Thyroid gland (tissue), 4 donors: Measurements from ENCODE around the gene TLE4. TPM values are rescaled to one million over a fixed set of nuclear protein-coding genes. Genes with fewer than 3 reads are reported as not detected.

ENCODE experiments used
- DNase-seq, 2 donors: peaks; one replicate each; pipeline ENCODE4 v3.0.0-alpha.2; 2019
- H3K27ac ChIP-seq, 3 donors: fragments of 200-600 bp; sonication (generic); 1 replicate in 2 of 3; 2 replicates in 1 of 3; pipeline ENCODE4 v1.5.1; 2016 to 2019; ENCODE audit warnings: mild to moderate bottlenecking in 1 of 3, moderate library complexity in 1 of 3
- H3K27me3 ChIP-seq: fragments of 200-600 bp; sonication (generic); one replicate; pipeline ENCODE4 v1.5.1; 2019
- H3K36me3 ChIP-seq, 2 donors: fragments of 200-600 bp; sonication (generic); one replicate each; pipeline ENCODE4 v1.5.1; 2016 to 2019
- H3K4me1 ChIP-seq, 2 donors: fragments of 200-600 bp; sonication (generic); one replicate each; pipeline ENCODE4 v1.5.1; 2017 to 2019
- H3K4me3 ChIP-seq, 3 donors: fragments of 200-600 bp; sonication (generic); replicated peaks in 1 of 3; 1 replicate in 2 of 3; 2 replicates in 1 of 3; pipeline ENCODE4 v1.5.1; 2016; ENCODE audit warnings: mild to moderate bottlenecking in 1 of 3
- H3K9me3 ChIP-seq: fragments of 200-600 bp; sonication (generic); one replicate; pipeline ENCODE4 v1.5.1; 2017
- CTCF ChIP-seq, 6 experiments: fragments of 200-600 bp in 3 of 6; fragments of 450-650 bp in 3 of 6; sonication (generic) in 3 of 6; IDR thresholded peaks; one replicate each; pipeline ENCODE4 v1.5.1; 2016 to 2019; ENCODE audit warnings: antibody characterized with exemption in 6 of 6, mild to moderate bottlenecking in 2 of 6, inconsistent platforms in 1 of 6, moderate library complexity in 1 of 6
- POLR2A ChIP-seq, 2 donors: fragments of 450-650 bp; IDR thresholded peaks; one replicate each; pipeline ENCODE4 v1.6.1; 2017; ENCODE audit warnings: antibody characterized with exemption in 2 of 2, mild to moderate bottlenecking in 2 of 2, moderate library complexity in 1 of 2
- WGBS, 2 donors: methylation state at CpG; one replicate each; pipeline ENCODE4 v1.1.5; 2017; 5-methylcytosine and 5-hydroxymethylcytosine counted together
- intact Hi-C: fragments of 100-400 bp; cut with DNase I; formaldehyde crosslinking; loops from one replicate; pipeline ENCODE4 v1.15.1; 2023
- total RNA-seq, 4 donors: library from RNA; depleted of rRNA; stranded (reverse); fragments of >200 nt; gene quantifications; one replicate each; pipeline ENCODE4 v1.2.3, GENCODE V29; 2016

TLE4 gene
- total RNA-seq, 4 donors from 2014 or later, result 40.3 to 64.2 (median 52.8) TPM

GRCh38 chr9:79695531-79696175 lies 123.9 kb downstream of the TLE4 start:
- DNase-seq, result no peak
- no peaks in the 10 kb centered on the region for H3K9me3 ChIP-seq
- no peak overlapping the region for H3K27ac ChIP-seq
- TF ChIP-seq POLR2A (IDR thresholded peaks at IDR 0.05), result no peak
- TF ChIP-seq CTCF (IDR thresholded peaks at IDR 0.05), result no peak
- intact Hi-C loops, result no loop called here
- 90% methylated on average over 6 of the region's 6 CpGs for WGBS, 2 donors
- peaks cover 12 to 23% of the 10 kb centered on the region in 2 donors for H3K4me1 ChIP-seq
- no peaks in the 10 kb centered on the region for H3K36me3 ChIP-seq
- no peak overlapping the region for H3K4me3 ChIP-seq
- no peaks in the 10 kb centered on the region for H3K27me3 ChIP-seq

- Histone ChIP-seq H3K9me3 (no peaks in the 10 kb centered on the region), H3K27me3 (no peaks in the 10 kb centered on the region), H3K27ac (no peak overlapping the region), H3K36me3 (no peaks in the 10 kb centered on the region), H3K4me1 (peaks cover 7 to 18% of the 10 kb centered on the region in 2 donors), H3K4me3 (no peak overlapping the region)
- DNase-seq, result no peak
- WGBS, 2 donors, result 99 to 100% methylated on average over 2 of the region's 2 CpGs
- intact Hi-C loops, result no loop called here
- no peak for TF ChIP-seq CTCF (IDR thresholded peaks at IDR 0.05)
- TF ChIP-seq POLR2A (IDR thresholded peaks at IDR 0.05), result no peak
Observed at GRCh38 chr9:79698967-79699366, 127.2 kb downstream of the TLE4 start.

- no peak for TF ChIP-seq CTCF (IDR thresholded peaks at IDR 0.05)
- no peak for TF ChIP-seq POLR2A (IDR thresholded peaks at IDR 0.05)
- DNase-seq, result no peak
- H3K4me3 ChIP-seq, result no peak overlapping the region
- peaks cover 4 to 13% of the 10 kb centered on the region in 2 donors for H3K4me1 ChIP-seq
- no peak overlapping the region for H3K27ac ChIP-seq
- no peaks in the 10 kb centered on the region for H3K9me3 ChIP-seq
- intact Hi-C loops, result no loop called here
- no peaks in the 10 kb centered on the region for H3K36me3 ChIP-seq
- H3K27me3 ChIP-seq, result no peaks in the 10 kb centered on the region
- 97 to 98% methylated on average over 6 of the region's 6 CpGs for WGBS, 2 donors
Observed at GRCh38 chr9:79699479-79699878, 127.7 kb downstream of the TLE4 start.

- Histone ChIP-seq H3K4me3 (no peak overlapping the region), H3K36me3 (no peaks in the 10 kb centered on the region), H3K9me3 (no peaks in the 10 kb centered on the region), H3K27me3 (no peaks in the 10 kb centered on the region), H3K4me1 (peaks cover 0 to 6% of the 10 kb centered on the region in 2 donors), H3K27ac (no peak overlapping the region)
- WGBS, 2 donors, result 82 to 89% methylated on average over 5 of the region's 5 CpGs
- DNase-seq, result no peak
- intact Hi-C loops, result no loop called here
- no peak for TF ChIP-seq CTCF (IDR thresholded peaks at IDR 0.05)
- no peak for TF ChIP-seq POLR2A (IDR thresholded peaks at IDR 0.05)
Observed at GRCh38 chr9:79700607-79701360, 129.0 kb downstream of the TLE4 start.

- Histone ChIP-seq H3K4me1 (peaks cover 0 to 6% of the 10 kb centered on the region in 2 donors), H3K27ac (no peak overlapping the region), H3K36me3 (no peaks in the 10 kb centered on the region), H3K9me3 (no peaks in the 10 kb centered on the region), H3K4me3 (no peak overlapping the region), H3K27me3 (no peaks in the 10 kb centered on the region)
- DNase-seq, result no peak
- intact Hi-C loops, result no loop called here
- WGBS, 2 donors, result 96 to 98% methylated on average over 2 of the region's 2 CpGs
- TF ChIP-seq POLR2A (IDR thresholded peaks at IDR 0.05) (no peak), CTCF (IDR thresholded peaks at IDR 0.05) (no peak)
Observed at GRCh38 chr9:79701651-79702050, 129.9 kb downstream of the TLE4 start.
